GM10248 (cell line): ENCODE data around the gene CCNY.
"Not testable (repeated sequence)": the region's sequence is repeated elsewhere in the genome, so short reads cannot be mapped to it uniquely, and the experiment has no call there.

ENCODE experiments used
- CTCF ChIA-PET: fragments of 300-600 bp; sonication (Branson Sonifier 250); formaldehyde crosslinking; extraction: SDS; loops from one replicate; lab custom pipeline; 2021; ENCODE audit warnings: antibody characterized with exemption; lab: Yijun Ruan, JAX
- POLR2A ChIA-PET: fragments of 350-650 bp; sonication (Branson Sonifier 250); formaldehyde crosslinking; extraction: SDS; loops from one replicate; lab custom pipeline; 2020; ENCODE audit warnings: antibody characterized with exemption; lab: Yijun Ruan, JAX
- DNase-seq: peaks from one replicate; pipeline ENCODE4 v3.0.0; 2012; ENCODE audit errors: extremely low spot score
- TF ChIP-seq, protein P1 (sequence below): IDR thresholded peaks from 2 replicates; pipeline ENCODE4 v1.5.1; 2012; ENCODE audit warnings: mild to moderate bottlenecking, low read depth; ENCODE audit errors: extremely low read depth, missing control alignments, control extremely low read depth

The CCNY gene

DNA sequence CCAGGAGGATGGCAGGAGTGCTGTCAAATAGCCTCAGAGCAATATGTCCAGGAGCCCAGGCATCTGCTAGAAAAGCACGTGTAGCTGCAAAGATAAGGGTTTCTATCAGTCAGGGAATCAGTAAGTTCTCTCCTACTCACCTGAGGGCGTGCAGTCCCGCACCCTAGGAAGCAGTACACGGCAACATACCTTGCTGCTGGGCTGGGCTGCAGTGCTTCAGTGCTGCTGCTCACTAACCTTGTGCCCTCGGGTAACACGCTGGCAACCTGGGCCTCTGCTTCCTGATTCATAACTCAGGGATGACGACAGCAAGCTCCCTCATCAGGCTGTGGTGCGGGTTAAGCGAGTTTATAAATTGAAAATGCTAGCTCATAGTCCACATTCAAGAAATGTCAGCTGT, 29.5 kb upstream of the CCNY start:
- ChIA-PET CTCF (interaction anchor here (0.8 to 1.4 kb wide), 3 partner anchors 9 to 44 kb away, joined by 3 read pairs; no protein-coding TSS in a partner anchor), POLR2A (no interaction called here)
- DNase-seq, result no peak
- TF ChIP-seq, protein P1, sequence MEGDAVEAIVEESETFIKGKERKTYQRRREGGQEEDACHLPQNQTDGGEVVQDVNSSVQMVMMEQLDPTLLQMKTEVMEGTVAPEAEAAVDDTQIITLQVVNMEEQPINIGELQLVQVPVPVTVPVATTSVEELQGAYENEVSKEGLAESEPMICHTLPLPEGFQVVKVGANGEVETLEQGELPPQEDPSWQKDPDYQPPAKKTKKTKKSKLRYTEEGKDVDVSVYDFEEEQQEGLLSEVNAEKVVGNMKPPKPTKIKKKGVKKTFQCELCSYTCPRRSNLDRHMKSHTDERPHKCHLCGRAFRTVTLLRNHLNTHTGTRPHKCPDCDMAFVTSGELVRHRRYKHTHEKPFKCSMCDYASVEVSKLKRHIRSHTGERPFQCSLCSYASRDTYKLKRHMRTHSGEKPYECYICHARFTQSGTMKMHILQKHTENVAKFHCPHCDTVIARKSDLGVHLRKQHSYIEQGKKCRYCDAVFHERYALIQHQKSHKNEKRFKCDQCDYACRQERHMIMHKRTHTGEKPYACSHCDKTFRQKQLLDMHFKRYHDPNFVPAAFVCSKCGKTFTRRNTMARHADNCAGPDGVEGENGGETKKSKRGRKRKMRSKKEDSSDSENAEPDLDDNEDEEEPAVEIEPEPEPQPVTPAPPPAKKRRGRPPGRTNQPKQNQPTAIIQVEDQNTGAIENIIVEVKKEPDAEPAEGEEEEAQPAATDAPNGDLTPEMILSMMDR, result no peak

DNA sequence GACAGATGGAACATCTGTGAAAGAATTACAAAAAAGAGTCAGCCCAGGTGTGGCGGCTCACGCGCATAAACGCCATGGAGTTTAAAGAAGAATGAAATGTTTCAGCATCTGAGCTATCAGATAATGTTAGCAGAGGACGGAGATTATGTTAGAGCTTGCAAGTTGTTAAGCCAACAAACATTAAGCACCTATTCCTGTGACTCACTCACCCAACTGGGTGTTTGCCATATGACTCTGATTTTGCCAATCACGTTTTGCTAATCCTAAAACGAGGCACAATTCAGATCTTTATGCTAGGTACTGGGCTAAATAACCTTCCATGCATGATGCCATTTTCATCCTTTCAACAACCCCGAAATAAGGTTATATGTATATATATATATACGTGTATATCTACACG, 29.0 kb upstream of the CCNY start:
- no peak for DNase-seq
- TF ChIP-seq, protein P1, result no peak
- POLR2A ChIA-PET, result no interaction called here
- CTCF ChIA-PET, result interaction anchor here (0.8 to 1.4 kb wide), 3 partner anchors 8 to 44 kb away, joined by 3 read pairs; no protein-coding TSS in a partner anchor

DNA sequence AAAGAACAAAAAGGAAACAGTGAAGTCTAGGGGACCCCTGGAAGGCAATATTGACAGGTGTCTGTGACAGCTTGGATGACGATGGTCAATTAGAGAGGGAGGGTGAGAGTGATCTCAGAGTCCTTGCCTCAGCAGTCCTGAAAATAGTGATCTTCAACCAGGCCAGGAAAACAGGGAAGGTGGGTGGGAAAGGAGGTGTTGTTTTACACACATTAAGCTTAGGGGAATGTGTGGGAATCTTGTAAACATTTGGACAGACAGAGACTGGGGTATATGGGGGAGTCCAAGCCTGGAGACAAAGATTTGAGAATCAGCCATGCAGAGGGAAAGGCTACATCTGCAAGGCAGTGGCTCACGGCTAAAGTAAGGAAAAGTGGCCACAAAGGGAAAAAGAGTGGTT, 27.5 kb upstream of the CCNY start:
- ChIA-PET POLR2A (no interaction called here), CTCF (interaction anchor here (0.7 to 1.3 kb wide), 3 partner anchors 9 to 13 kb away, joined by 3 read pairs; no protein-coding TSS in a partner anchor)
- DNase-seq, result no peak
- TF ChIP-seq, protein P1, result no peak

DNA sequence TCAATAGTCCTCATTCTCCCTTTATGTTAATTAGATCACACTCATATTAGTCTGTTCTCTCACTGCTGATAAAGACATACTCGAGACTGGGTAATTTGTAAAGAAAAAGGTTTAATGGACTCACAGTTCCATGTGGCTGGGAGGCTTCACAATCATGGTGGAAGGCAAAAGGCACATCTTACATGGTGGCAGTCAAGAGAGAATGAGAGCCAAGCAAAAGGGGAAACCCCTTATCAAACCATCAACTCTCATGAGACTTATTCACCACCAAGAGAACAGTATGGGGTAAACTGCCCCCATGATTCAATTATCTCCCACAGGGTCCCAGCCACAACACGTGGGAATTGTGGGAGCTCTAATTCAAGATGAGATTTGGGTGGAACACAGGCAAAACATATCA, 22.2 kb upstream of the CCNY start:
- POLR2A ChIA-PET, CTCF ChIA-PET, DNase-seq: not testable (repeated sequence)

DNA sequence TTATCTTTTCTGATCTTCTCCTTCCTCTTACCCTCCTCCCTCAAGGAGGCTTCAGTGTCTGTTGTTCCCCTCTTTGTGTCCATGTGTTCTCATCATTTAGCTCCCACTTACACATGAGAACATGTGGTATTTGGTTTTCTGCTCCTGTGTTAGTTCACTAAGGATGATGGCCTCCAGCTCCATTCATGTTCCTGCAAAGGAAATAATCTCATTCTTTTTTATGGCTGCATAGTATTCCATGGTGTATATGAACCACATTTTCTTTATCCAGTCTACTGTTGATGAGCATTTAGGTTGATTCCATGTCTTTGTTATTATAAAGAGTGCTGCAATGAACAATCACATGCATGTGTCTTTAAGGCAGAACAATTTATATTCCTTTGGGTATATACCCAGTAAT, 21.1 kb upstream of the CCNY start:
- DNase-seq, POLR2A ChIA-PET: not testable (repeated sequence)
- CTCF ChIA-PET, result interaction anchor here (1.1 to 1.4 kb wide), 2 partner anchors 9 to 22 kb away, joined by 3 read pairs; no protein-coding TSS in a partner anchor

DNA sequence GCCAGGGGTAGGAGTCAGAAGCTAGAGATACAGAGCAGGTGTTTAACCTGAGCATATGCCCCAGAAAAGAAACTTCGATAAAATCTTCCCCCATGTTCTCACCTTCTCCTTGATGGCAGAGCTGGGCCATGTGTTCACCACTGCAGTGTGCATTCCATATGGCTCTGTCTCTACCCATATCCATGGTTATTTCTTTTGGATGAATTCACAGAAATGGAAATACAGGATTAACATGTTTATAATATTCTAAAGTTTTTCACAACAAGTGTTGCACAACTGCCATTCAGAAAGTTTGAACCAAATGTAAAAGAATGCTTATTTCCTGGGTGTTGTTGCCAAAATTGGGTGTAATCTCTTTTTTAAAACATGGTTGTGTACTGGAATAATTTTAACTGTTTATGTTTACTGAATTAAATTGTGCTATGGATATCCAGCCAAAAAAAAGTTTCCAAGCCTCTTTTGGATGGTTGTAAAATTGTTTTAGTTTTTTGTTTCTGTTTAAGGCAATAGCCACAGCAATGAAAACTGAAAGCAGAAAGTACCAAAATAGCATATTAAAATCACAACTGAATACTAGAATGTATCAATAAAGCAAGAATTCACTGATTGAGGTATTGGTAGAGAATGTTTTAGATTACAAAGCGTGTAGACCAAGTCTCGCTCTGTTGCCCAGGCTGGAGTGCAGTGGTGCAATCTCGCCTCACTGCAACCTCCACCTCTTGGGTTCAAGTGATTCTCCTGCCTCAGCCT, 19.9 kb upstream of the CCNY start:
- ChIA-PET POLR2A (no interaction called here), CTCF (interaction anchor here (1.4 to 1.6 kb wide), 2 partner anchors 10 to 13 kb away, joined by 3 read pairs; no protein-coding TSS in a partner anchor)
- no peak for DNase-seq
- TF ChIP-seq, protein P1, result no peak

DNA sequence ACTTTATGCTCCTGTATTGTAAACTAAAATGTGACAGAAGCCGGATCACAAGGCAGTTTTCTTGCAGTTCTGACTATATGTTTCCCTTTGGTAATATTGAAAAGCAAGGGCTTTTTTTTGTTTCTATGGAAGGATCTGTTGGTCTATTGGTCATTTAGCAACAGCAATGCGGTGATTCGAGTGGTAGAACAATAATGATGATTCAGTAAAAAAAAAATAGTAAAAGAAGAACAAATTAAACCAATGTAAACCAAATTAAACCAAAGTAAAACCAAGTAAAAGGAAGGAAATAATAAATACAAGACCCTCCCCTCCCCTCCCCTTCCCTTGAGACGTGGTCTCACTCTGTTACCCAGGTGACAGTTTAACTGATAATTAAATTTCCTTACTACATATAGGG, 17.8 kb upstream of the CCNY start:
- DNase-seq, result no peak
- TF ChIP-seq, protein P1, result no peak
- POLR2A ChIA-PET, result no interaction called here
- CTCF ChIA-PET, result interaction anchor here (0.8 to 1.5 kb wide), 3 partner anchors 8 to 14 kb away, joined by 3 read pairs; no protein-coding TSS in a partner anchor

DNA sequence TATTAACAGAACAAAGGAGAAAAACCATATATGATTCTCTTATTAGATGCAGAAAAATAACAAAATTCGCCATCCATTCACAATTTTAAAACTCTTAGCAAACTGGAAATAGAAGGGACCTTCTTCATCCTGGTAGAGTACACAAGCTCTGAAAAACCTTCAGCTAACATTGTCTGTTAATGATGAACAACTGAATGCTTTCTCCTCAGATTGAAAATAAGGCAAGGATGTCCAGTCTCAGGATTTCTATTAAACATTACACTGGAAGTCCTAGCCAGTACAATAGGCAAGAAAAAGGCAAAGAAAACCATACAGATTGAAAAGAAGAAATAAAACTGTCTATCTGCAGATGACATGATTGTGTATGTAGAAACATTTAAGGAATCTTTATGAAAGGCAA, 16.0 kb upstream of the CCNY start:
- CTCF ChIA-PET, result interaction anchor here (1.4 kb wide), 1 partner anchor 12 kb away, joined by 3 read pairs; no protein-coding TSS in a partner anchor
- DNase-seq, result no peak
- POLR2A ChIA-PET, result no interaction called here
- TF ChIP-seq, protein P1, result no peak
